Kidney (tissue), 14 donors: Measurements from ENCODE around the gene NDUFAF2. TPM values are rescaled to one million over a fixed set of nuclear protein-coding genes. Genes with fewer than 3 reads are reported as not detected.

Experiments used
- DNase-seq, 5 donors: peaks; one replicate each; pipeline ENCODE4 v3.0.0-alpha.2; 2013 to 2020
- FAIRE-seq: peaks from 2 replicates; lab custom pipeline; 2012; peaks lifted over from hg19 to GRCh38; lab: Jason Lieb, UNC
- H3K27ac ChIP-seq, 2 donors: one replicate each; pipeline ENCODE4 v1.7.0; 2013; ENCODE audit warnings: low read depth in 2 of 2, low read length in 2 of 2, inconsistent platforms in 1 of 2
- H3K27me3 ChIP-seq: one replicate; pipeline ENCODE4 v1.7.1; 2013; ENCODE audit warnings: low read length, inconsistent platforms; ENCODE audit not compliant: control insufficient read depth, insufficient read depth
- H3K36me3 ChIP-seq, 3 donors: one replicate each; pipeline versions ENCODE4 v1.7.0 to v1.7.1; 2013; ENCODE audit warnings: low read length in 3 of 3, control low read depth in 1 of 3, inconsistent platforms in 1 of 3; ENCODE audit not compliant: insufficient read depth in 3 of 3, control insufficient read depth in 2 of 3
- H3K4me1 ChIP-seq, 3 donors: one replicate each; pipeline versions ENCODE4 v1.7.0 to v1.7.1; 2013; ENCODE audit warnings: low read length in 3 of 3, inconsistent platforms in 1 of 3, low read depth in 1 of 3; ENCODE audit not compliant: control insufficient read depth in 2 of 3, insufficient read depth in 2 of 3
- H3K4me3 ChIP-seq, 3 donors: one replicate each; pipeline versions ENCODE4 v1.7.0 to v1.8.1; 2013; ENCODE audit warnings: low read length in 3 of 3, control low read depth in 1 of 3, inconsistent platforms in 1 of 3
- H3K9ac ChIP-seq, 3 donors: one replicate each; pipeline versions ENCODE4 v1.7.0 to v1.7.1; 2013; ENCODE audit warnings: low read length in 3 of 3, control low read depth in 1 of 3, inconsistent platforms in 1 of 3
- H3K9me3 ChIP-seq, 3 donors: one replicate each; pipeline versions ENCODE4 v1.7.0 to v1.7.1; 2013; ENCODE audit warnings: low read length in 3 of 3, control low read depth in 1 of 3, inconsistent platforms in 1 of 3; ENCODE audit not compliant: control insufficient read depth in 2 of 3, insufficient read depth in 1 of 3
- CTCF ChIP-seq: IDR thresholded peaks from 3 replicates; pipeline ENCODE4 v1.5.1; 2012; ENCODE audit warnings: mild to moderate bottlenecking, moderate library complexity, borderline replicate concordance; ENCODE audit not compliant: insufficient read depth; ENCODE audit errors: extremely low read depth
- intact Hi-C: fragments of 100-400 bp; cut with DNase I; formaldehyde crosslinking; loops from one replicate; pipeline ENCODE4 v1.11.1; 2022
- polyA plus RNA-seq: library from polyadenylated mRNA; stranded (reverse); fragments of 350-450 nt; fragmentation: Illumina TruSeq; extraction: RNeasy Lipid Tissue Mini Kit (QIAGEN cat#74804); gene quantifications from one replicate; pipeline ENCODE4 v1.2.3, GENCODE V29; 2014; ENCODE audit warnings: low read depth, low replicate concordance; ENCODE audit not compliant: insufficient read depth
- total RNA-seq: library from RNA; stranded (reverse); fragmentation: NEBNext Ultra II Directional; extraction: Animal tissue kit (Norgen Biotek cat#: 25700); gene quantifications from one replicate; pipeline ENCODE4 v1.2.1, GENCODE V29; 2021
- donor health status: control.
- donor health status: control.
- donor health status: control.
- donor health status: control.
- donor health status: control.
- donor health status: DM: yes; HTN: yes; CAD: no.
- donor health status: Normal renal cell carcinoma (clear cell type).

Gene NDUFAF2
- total and polyA plus RNA-seq, 2 donors from 2014 or later: 23.7 to 47.5 TPM

GRCh38 chr5:61002611-61003355 is 57.8 kb downstream of the NDUFAF2 start:
- no peaks in the 10 kb centered on the region for H3K36me3 ChIP-seq
- no peaks in the 10 kb centered on the region for H3K4me1 ChIP-seq

GRCh38 chr5:61004448-61004847 is 59.4 kb downstream of the NDUFAF2 start:
- Histone ChIP-seq H3K4me1 (no peaks in the 10 kb centered on the region), H3K9me3 (no peaks in the 10 kb centered on the region), H3K27me3 (no peaks in the 10 kb centered on the region), H3K36me3 (no peaks in the 10 kb centered on the region), H3K27ac (no peak overlapping the region), H3K9ac (no peak overlapping the region), H3K4me3 (no peak overlapping the region)
- TF ChIP-seq CTCF: no peak
- intact Hi-C loops: no loop called here
- FAIRE-seq (no peak), DNase-seq (no peak)

More at GRCh38 chr5:61002611-61003355, 57.8 kb downstream of the NDUFAF2 start:
- TF ChIP-seq CTCF: no peak
- intact Hi-C loops: no loop called here
- FAIRE-seq (no peak), DNase-seq (no peak)
- H3K9ac ChIP-seq: no peak overlapping the region
- H3K27ac ChIP-seq: no peak overlapping the region
- no peak overlapping the region for H3K4me3 ChIP-seq
- H3K9me3 ChIP-seq: no peaks in the 10 kb centered on the region
- no peaks in the 10 kb centered on the region for H3K27me3 ChIP-seq

- intact Hi-C loops: no loop called here
- DNase-seq (no peak), FAIRE-seq (no peak)
- Histone ChIP-seq H3K27me3 (no peaks in the 10 kb centered on the region), H3K9me3 (no peaks in the 10 kb centered on the region), H3K27ac (no peak overlapping the region), H3K4me1 (no peaks in the 10 kb centered on the region), H3K36me3 (no peaks in the 10 kb centered on the region), H3K4me3 (no peak overlapping the region), H3K9ac (no peak overlapping the region)
- TF ChIP-seq CTCF: no peak
Observed at GRCh38 chr5:61009907-61010306, 64.9 kb downstream of the NDUFAF2 start.
